Hepatocyte (in vitro differentiated cells): Measurements from ENCODE around the gene CENPE. TPM values are rescaled to one million over a fixed set of nuclear protein-coding genes. Genes with fewer than 3 reads are reported as not detected.

Source experiments
- DNase-seq: peaks from one replicate; pipeline ENCODE4 v3.0.0-alpha.2; 2016; ENCODE audit warnings: low spot score
- H2AFZ ChIP-seq: fragments of 200-600 bp; sonication (generic); 2 replicates; pipeline ENCODE4 v1.6.0; 2016; ENCODE audit warnings: antibody characterized with exemption, mild to moderate bottlenecking
- H3K27ac ChIP-seq: fragments of 200-600 bp; sonication (generic); 2 replicates; pipeline ENCODE4 v1.5.1; 2016; ENCODE audit warnings: mild to moderate bottlenecking
- H3K27me3 ChIP-seq: fragments of 200-600 bp; sonication (generic); 2 replicates; pipeline ENCODE4 v1.6.1; 2016
- H3K36me3 ChIP-seq: fragments of 200-600 bp; sonication (generic); replicated peaks from 2 replicates; pipeline ENCODE4 v1.5.1; 2016; ENCODE audit warnings: low read depth; ENCODE audit not compliant: insufficient read depth
- H3K4me1 ChIP-seq: fragments of 200-600 bp; sonication (generic); 2 replicates; pipeline ENCODE4 v1.5.1; 2016; ENCODE audit warnings: mild to moderate bottlenecking, moderate library complexity; ENCODE audit not compliant: insufficient read depth
- H3K4me2 ChIP-seq: fragments of 200-600 bp; sonication (generic); 2 replicates; pipeline ENCODE4 v1.6.0; 2016
- H3K4me3 ChIP-seq: fragments of 200-600 bp; sonication (generic); 2 replicates; pipeline ENCODE4 v1.5.1; 2016; ENCODE audit warnings: mild to moderate bottlenecking
- H3K79me2 ChIP-seq: fragments of 200-600 bp; sonication (generic); 2 replicates; pipeline ENCODE4 v1.6.0; 2017; ENCODE audit warnings: mild to moderate bottlenecking
- H3K9me2 ChIP-seq: fragments of 200-600 bp; sonication (generic); replicated peaks from 2 replicates; pipeline ENCODE4 v1.6.0; 2017; ENCODE audit warnings: mild to moderate bottlenecking; ENCODE audit not compliant: insufficient read depth
- H3K9me3 ChIP-seq: fragments of 200-600 bp; sonication (generic); 2 replicates; pipeline ENCODE4 v1.5.1; 2016; ENCODE audit warnings: low read depth, mild to moderate bottlenecking
- H4K20me1 ChIP-seq: fragments of 200-600 bp; sonication (generic); 2 replicates; pipeline ENCODE4 v1.6.0; 2016; ENCODE audit warnings: mild to moderate bottlenecking; ENCODE audit not compliant: insufficient read depth, poor library complexity, severe bottlenecking
- CTCF ChIP-seq: fragments of 200-600 bp; sonication (generic); IDR thresholded peaks from 2 replicates; pipeline ENCODE4 v1.5.1; 2016; ENCODE audit warnings: antibody characterized with exemption, mild to moderate bottlenecking; ENCODE audit not compliant: poor library complexity
- EZH2 ChIP-seq: fragments of 200-600 bp; sonication (generic); IDR thresholded peaks from 2 replicates; pipeline ENCODE4 v1.6.1; 2016; ENCODE audit warnings: antibody characterized with exemption, mild to moderate bottlenecking, borderline replicate concordance
- EZH2phosphoT487 ChIP-seq: fragments of 200-600 bp; sonication (generic); IDR thresholded peaks from one replicate; pipeline ENCODE4 v1.6.1; 2018; ENCODE audit warnings: antibody characterized with exemption, mild to moderate bottlenecking, low read depth, moderate library complexity; ENCODE audit not compliant: unreplicated experiment, severe bottlenecking
- WGBS: methylation state at CpG from one replicate; pipeline ENCODE4 v1.1.6; 2016; ENCODE audit warnings: low lambda C conversion rate; ENCODE audit errors: missing lambda C conversion rate; 5-methylcytosine and 5-hydroxymethylcytosine counted together
- polyA plus RNA-seq: library from polyadenylated mRNA; unstranded; fragments of >200 nt; fragmentation: Nextera tagmentation; extraction: Ambion mirVana; gene quantifications from 2 replicates; pipeline ENCODE4 v1.2.1, GENCODE V29; 2016
- total RNA-seq: library from RNA; depleted of rRNA; stranded (reverse); fragments of >200 nt; gene quantifications from 2 replicates; pipeline ENCODE4 v1.2.3, GENCODE V29; 2014

The CENPE gene
- total and polyA plus RNA-seq, 2 experiments from 2014 or later = 1.2 to 6.3 TPM

GRCh38 chr4:103123114-103123513, 75.0 kb downstream of the CENPE start:
- WGBS = 98% methylated on average over 3 of the region's 3 CpGs
- H3K4me3 ChIP-seq = no peak overlapping the region

GRCh38 chr4:103118166-103118565, 80.0 kb downstream of the CENPE start:
- Histone ChIP-seq H3K9me3 (no peaks in the 10 kb centered on the region), H3K36me3 (no peaks in the 10 kb centered on the region), H3K4me1 (no peaks in the 10 kb centered on the region), H3K79me2 (no peaks in the 10 kb centered on the region), H3K4me2 (no peak overlapping the region), H3K9me2 (no peaks in the 10 kb centered on the region), H3K4me3 (no peak overlapping the region), H4K20me1 (no peaks in the 10 kb centered on the region), H3K27me3 (no peaks in the 10 kb centered on the region), H2AFZ (no peak overlapping the region), H3K27ac (no peak overlapping the region)
- no peak for DNase-seq
- 96% methylated on average over 1 of the region's 1 CpG for WGBS
- no peak for TF ChIP-seq CTCF
- no peak for TF ChIP-seq EZH2
- TF ChIP-seq EZH2phosphoT487 = no peak

More at GRCh38 chr4:103123114-103123513, 75.0 kb downstream of the CENPE start:
- H3K79me2 ChIP-seq = no peaks in the 10 kb centered on the region
- H3K36me3 ChIP-seq = no peaks in the 10 kb centered on the region
- H3K9me2 ChIP-seq = no peaks in the 10 kb centered on the region
- DNase-seq = no peak
- H3K27me3 ChIP-seq = no peaks in the 10 kb centered on the region
- H2AFZ ChIP-seq = no peak overlapping the region
- H3K4me2 ChIP-seq = no peak overlapping the region
- TF ChIP-seq EZH2 = no peak
- TF ChIP-seq CTCF = no peak
- TF ChIP-seq EZH2phosphoT487 = no peak
- H4K20me1 ChIP-seq = no peaks in the 10 kb centered on the region
- no peaks in the 10 kb centered on the region for H3K4me1 ChIP-seq
- H3K27ac ChIP-seq = no peak overlapping the region
- H3K9me3 ChIP-seq = no peaks in the 10 kb centered on the region

GRCh38 chr4:103111598-103111997, 86.5 kb downstream of the CENPE start:
- no peak overlapping the region for H3K4me3 ChIP-seq
- no peaks in the 10 kb centered on the region for H3K4me1 ChIP-seq
- H3K9me3 ChIP-seq = no peaks in the 10 kb centered on the region
- TF ChIP-seq EZH2 (no peak), EZH2phosphoT487 (no peak), CTCF (no peak)
- no peak overlapping the region for H3K4me2 ChIP-seq
- no peak overlapping the region for H2AFZ ChIP-seq
- H3K79me2 ChIP-seq = no peaks in the 10 kb centered on the region
- no peaks in the 10 kb centered on the region for H3K9me2 ChIP-seq
- H3K27me3 ChIP-seq = no peaks in the 10 kb centered on the region
- 98% methylated on average over 4 of the region's 4 CpGs for WGBS
- H4K20me1 ChIP-seq = no peaks in the 10 kb centered on the region
- no peak overlapping the region for H3K27ac ChIP-seq
- no peak for DNase-seq
- no peaks in the 10 kb centered on the region for H3K36me3 ChIP-seq

GRCh38 chr4:103108542-103108941, 89.6 kb downstream of the CENPE start:
- DNase-seq = no peak
- H2AFZ ChIP-seq = no peak overlapping the region
- H3K9me3 ChIP-seq = no peaks in the 10 kb centered on the region
- no peaks in the 10 kb centered on the region for H3K9me2 ChIP-seq
- no peak overlapping the region for H3K4me2 ChIP-seq
- no peaks in the 10 kb centered on the region for H3K27me3 ChIP-seq
- no peaks in the 10 kb centered on the region for H3K79me2 ChIP-seq
- H4K20me1 ChIP-seq = no peaks in the 10 kb centered on the region
- TF ChIP-seq CTCF (no peak), EZH2 (no peak), EZH2phosphoT487 (no peak)
- H3K27ac ChIP-seq = no peak overlapping the region
- H3K4me1 ChIP-seq = no peaks in the 10 kb centered on the region
- H3K36me3 ChIP-seq = no peaks in the 10 kb centered on the region
- WGBS = 90% methylated on average over 4 of the region's 4 CpGs
- no peak overlapping the region for H3K4me3 ChIP-seq
